BLaER1 treated with 17β-estradiol and CSF1 and Interleukin-3, amounts not matched to agents 10 nM and 100 nM (cell line): ENCODE measurements around the gene ZNF331.
A peak's percentile ranks its signal among the peaks of the same experiment; 100 is the strongest.

ENCODE experiments used
- H3K27ac ChIP-seq, 11 experiments: shearing (Covaris generic); formaldehyde crosslinking; 2 replicates each; pipeline ENCODE4 v1.8.1; 2022
- H3K27me3 ChIP-seq, 11 experiments: shearing (Covaris generic); formaldehyde crosslinking; 2 replicates each; pipeline ENCODE4 v1.8.1; 2022
- H3K36me3 ChIP-seq, 11 experiments: shearing (Covaris generic); formaldehyde crosslinking; 2 replicates each; pipeline ENCODE4 v1.8.1; 2022
- H3K4me1 ChIP-seq, 10 experiments: shearing (Covaris generic); formaldehyde crosslinking; 2 replicates each; pipeline ENCODE4 v1.8.1; 2022
- H3K4me2 ChIP-seq, 11 experiments: shearing (Covaris generic); formaldehyde crosslinking; 2 replicates each; pipeline ENCODE4 v1.8.1; 2022
- H3K4me3 ChIP-seq, 10 experiments: shearing (Covaris generic); formaldehyde crosslinking; 2 replicates each; pipeline ENCODE4 v1.8.1; 2022
- H3K9ac ChIP-seq, 11 experiments: shearing (Covaris generic); formaldehyde crosslinking; 2 replicates each; pipeline ENCODE4 v1.8.1; 2022
- H3K9me3 ChIP-seq, 11 experiments: shearing (Covaris generic); formaldehyde crosslinking; replicated peaks in 1 of 11; 2 replicates each; pipeline ENCODE4 v1.8.1; 2022
- H4K20me1 ChIP-seq, 11 experiments: shearing (Covaris generic); formaldehyde crosslinking; 2 replicates each; pipeline ENCODE4 v1.8.1; 2022
- Cebpa-rat ChIP-seq, 11 experiments: shearing (Covaris generic); IDR thresholded peaks; 2 replicates each; pipeline ENCODE4 v1.8.1; 2022

ZNF331 gene

GRCh38 chr19:53518716-53519115 lies 19.2 kb upstream of the ZNF331 start:
- H3K9me3 ChIP-seq = peaks cover 13 to 27% (median 16%) of the 10 kb centered on the region in 11 experiments; a peak in 18 of 22 replicates
- TF ChIP-seq Cebpa-rat (IDR thresholded peaks at IDR 0.05) = no peak
- no peak overlapping the region for H3K9ac ChIP-seq
- H3K4me1 ChIP-seq = peaks cover 14 to 43% (median 22%) of the 10 kb centered on the region in 10 experiments
- no peak overlapping the region for H3K4me3 ChIP-seq
- no peak overlapping the region for H3K27ac ChIP-seq
- peak overlapping the region in 2 of 11 experiments; percentile 23 to 48; a peak in 3 of 22 replicates for H3K4me2 ChIP-seq
- H3K36me3 ChIP-seq = peaks cover 3 to 10% (median 5%) of the 10 kb centered on the region in 11 experiments; a peak in 10 of 22 replicates
- H4K20me1 ChIP-seq = no peaks in the 10 kb centered on the region
- no peaks in the 10 kb centered on the region for H3K27me3 ChIP-seq

GRCh38 chr19:53519446-53519845 lies 18.5 kb upstream of the ZNF331 start:
- no peaks in the 10 kb centered on the region for H3K27me3 ChIP-seq
- H4K20me1 ChIP-seq = no peaks in the 10 kb centered on the region
- H3K9me3 ChIP-seq = peaks cover 14 to 33% (median 20%) of the 10 kb centered on the region in 11 experiments; a peak in 18 of 22 replicates
- no peak overlapping the region for H3K27ac ChIP-seq
- H3K36me3 ChIP-seq = peaks cover under 1 to 12% (median 6%) of the 10 kb centered on the region in 11 experiments; a peak in 10 of 22 replicates
- no peak overlapping the region for H3K9ac ChIP-seq
- no peak overlapping the region for H3K4me3 ChIP-seq
- TF ChIP-seq Cebpa-rat (IDR thresholded peaks at IDR 0.05) = no peak
- peaks cover 14 to 43% (median 22%) of the 10 kb centered on the region in 10 experiments for H3K4me1 ChIP-seq
- 0 out of 22 replicates have a peak overlapping the region, but pooled peaks of 1 of the 11 experiments have one; percentile 23 for H3K4me2 ChIP-seq

- H3K4me3 ChIP-seq = peak overlapping the region; percentile 61 to 86 (median 82)
- H3K36me3 ChIP-seq = peaks cover 0 to 14% (median 6%) of the 10 kb centered on the region in 11 experiments; a peak in 10 of 22 replicates
- no peaks in the 10 kb centered on the region for H4K20me1 ChIP-seq
- peak overlapping the region; percentile 28 to 100 (median 65) for H3K4me2 ChIP-seq
- peaks cover 17 to 40% (median 23%) of the 10 kb centered on the region in 11 experiments; a peak in 19 of 22 replicates for H3K9me3 ChIP-seq
- H3K9ac ChIP-seq = peak overlapping the region in 10 of 11 experiments; percentile 33 to 83 (median 76); a peak in 16 of 22 replicates
- H3K27me3 ChIP-seq = no peaks in the 10 kb centered on the region
- H3K27ac ChIP-seq = peak overlapping the region; percentile 23 to 82 (median 71); a peak in 20 of 22 replicates
- H3K4me1 ChIP-seq = peaks cover 14 to 43% (median 22%) of the 10 kb centered on the region in 10 experiments
- no peak for TF ChIP-seq Cebpa-rat (IDR thresholded peaks at IDR 0.05)
These were observed 17.8 kb upstream of the ZNF331 start for GRCh38 chr19:53520163-53520546.

GRCh38 chr19:53520547-53521372 lies 17.2 kb upstream of the ZNF331 start:
- Histone ChIP-seq H3K9me3 (peaks cover 23 to 46% (median 29%) of the 10 kb centered on the region in 11 experiments), H3K4me3 (peak overlapping the region; percentile 61 to 86 (median 82)), H4K20me1 (no peaks in the 10 kb centered on the region), H3K27ac (peak overlapping the region; percentile 43 to 82 (median 71); a peak in 21 of 22 replicates), H3K9ac (peak overlapping the region; percentile 74 to 84 (median 80)), H3K4me1 (peaks cover 14 to 43% (median 22%) of the 10 kb centered on the region in 10 experiments), H3K4me2 (peak overlapping the region; percentile 91 to 100 (median 99)), H3K36me3 (peaks cover 4 to 17% (median 12%) of the 10 kb centered on the region in 11 experiments; a peak in 16 of 22 replicates), H3K27me3 (no peaks in the 10 kb centered on the region)
- TF ChIP-seq Cebpa-rat (IDR thresholded peaks at IDR 0.05) = no peak

DNA sequence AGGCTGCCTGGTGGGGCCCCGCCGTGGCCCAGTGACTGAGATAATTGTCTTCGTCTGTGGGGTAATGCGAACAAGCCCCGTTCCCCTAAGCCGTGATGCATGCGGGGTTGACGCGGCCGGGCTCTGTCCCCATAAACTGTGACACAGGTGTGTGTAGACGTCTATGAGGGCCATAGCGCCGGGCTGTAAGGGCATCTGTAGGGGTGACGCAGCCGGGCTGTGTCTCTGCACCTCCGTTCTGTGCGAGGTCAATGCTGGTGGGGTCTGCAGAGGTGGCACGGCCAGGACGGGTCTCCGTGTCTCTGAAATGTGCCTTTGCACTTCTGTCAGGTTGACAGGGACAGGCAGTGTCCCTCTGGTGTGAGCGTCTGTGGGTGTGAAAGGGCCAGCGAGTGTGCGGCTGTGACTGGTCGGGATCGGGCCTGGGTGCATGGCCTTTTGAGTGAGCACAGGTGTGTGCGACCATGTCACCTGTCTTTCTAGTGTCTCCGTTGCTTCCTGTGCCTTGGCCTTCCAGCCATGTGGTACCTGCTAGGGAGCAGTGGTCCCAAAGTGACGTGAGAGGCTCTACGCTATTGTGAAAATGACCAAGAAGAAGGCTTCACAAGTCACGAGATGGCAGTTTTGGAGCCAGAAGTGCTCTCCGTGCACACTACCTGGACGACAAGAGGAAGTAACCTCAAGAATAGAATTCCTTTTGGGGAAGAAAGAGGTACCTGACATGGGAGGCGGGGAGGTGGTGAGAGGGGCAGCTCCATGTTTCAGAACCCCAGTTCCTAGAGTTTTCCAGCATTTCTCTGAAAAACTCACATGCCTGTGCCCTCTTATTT lies 16.4 kb upstream of the ZNF331 start:
- Histone ChIP-seq H3K27ac (peak overlapping the region; percentile 43 to 82 (median 71); a peak in 20 of 22 replicates), H3K36me3 (peaks cover 10 to 25% (median 18%) of the 10 kb centered on the region in 11 experiments; a peak in 19 of 22 replicates), H4K20me1 (no peaks in the 10 kb centered on the region), H3K4me1 (peaks cover 14 to 43% (median 22%) of the 10 kb centered on the region in 10 experiments), H3K4me3 (peak overlapping the region; percentile 61 to 86 (median 82)), H3K4me2 (peak overlapping the region; percentile 91 to 100 (median 99)), H3K9me3 (peaks cover 31 to 55% (median 37%) of the 10 kb centered on the region in 11 experiments), H3K9ac (peak overlapping the region; percentile 74 to 84 (median 80)), H3K27me3 (no peaks in the 10 kb centered on the region)
- no peak for TF ChIP-seq Cebpa-rat (IDR thresholded peaks at IDR 0.05)

DNA sequence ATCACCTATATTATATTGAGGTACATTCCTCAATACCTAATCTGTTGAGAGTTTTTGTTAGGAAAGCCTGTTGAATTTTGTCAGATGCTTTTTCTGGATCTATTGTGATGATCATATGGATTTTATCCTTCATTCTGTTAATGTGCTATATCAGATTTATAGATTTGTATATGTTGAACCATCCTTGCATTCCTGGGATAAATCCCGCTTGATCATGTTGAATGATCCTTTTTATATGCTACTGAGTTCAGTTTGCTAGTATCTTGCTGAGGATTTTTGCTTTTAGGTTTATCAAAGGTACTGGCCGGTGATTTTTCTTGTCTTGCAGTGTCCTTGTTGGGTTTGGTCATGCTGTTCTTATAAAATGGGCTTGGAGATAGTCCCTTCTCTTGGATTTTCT lies 12.0 kb upstream of the ZNF331 start:
- Histone ChIP-seq H4K20me1 (no peaks in the 10 kb centered on the region), H3K4me1 (peaks cover 13 to 16% (median 15%) of the 10 kb centered on the region in 10 experiments), H3K9me3 (peaks cover 17 to 31% (median 23%) of the 10 kb centered on the region in 11 experiments), H3K27me3 (no peaks in the 10 kb centered on the region), H3K27ac (no peak overlapping the region), H3K36me3 (peaks cover 18 to 54% (median 31%) of the 10 kb centered on the region in 11 experiments; a peak in 21 of 22 replicates), H3K9ac (no peak overlapping the region), H3K4me3 (no peak overlapping the region), H3K4me2 (no peak overlapping the region)
- TF ChIP-seq Cebpa-rat (IDR thresholded peaks at IDR 0.05) = no peak

DNA sequence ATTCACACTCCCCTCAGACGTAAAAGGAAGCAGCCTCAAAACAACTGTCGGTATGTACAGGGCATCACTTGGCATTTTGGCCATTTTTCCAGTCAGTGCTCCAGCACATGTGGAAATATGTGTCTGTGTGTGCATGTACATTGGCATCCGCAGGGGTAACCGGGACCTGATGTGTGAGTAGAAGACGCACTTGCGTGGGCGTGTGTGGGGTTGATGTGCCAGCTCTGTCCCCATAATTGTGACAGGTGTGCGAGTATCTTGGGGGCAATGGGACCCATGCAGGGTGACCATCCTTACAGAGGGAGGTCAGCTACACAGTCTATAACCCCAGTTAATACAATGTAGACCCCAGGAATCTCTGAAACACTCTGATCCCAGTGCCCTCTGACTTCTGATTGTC lies 7.3 kb upstream of the ZNF331 start:
- no peak overlapping the region for H3K4me2 ChIP-seq
- no peak for TF ChIP-seq Cebpa-rat (IDR thresholded peaks at IDR 0.05)
- H3K27ac ChIP-seq = no peak overlapping the region
- H3K9me3 ChIP-seq = peaks cover 8 to 15% (median 11%) of the 10 kb centered on the region in 11 experiments
- H3K9ac ChIP-seq = no peak overlapping the region
- H4K20me1 ChIP-seq = no peaks in the 10 kb centered on the region
- no peaks in the 10 kb centered on the region for H3K4me1 ChIP-seq
- no peaks in the 10 kb centered on the region for H3K27me3 ChIP-seq
- H3K36me3 ChIP-seq = peaks cover 18 to 41% (median 25%) of the 10 kb centered on the region in 11 experiments; a peak in 21 of 22 replicates
- H3K4me3 ChIP-seq = no peak overlapping the region

GRCh38 chr19:53531457-53531856 lies 6.5 kb upstream of the ZNF331 start:
- Histone ChIP-seq H3K36me3 (peaks cover 12 to 32% (median 16%) of the 10 kb centered on the region in 11 experiments; a peak in 18 of 22 replicates), H3K27ac (no peak overlapping the region), H3K27me3 (no peaks in the 10 kb centered on the region), H3K4me3 (no peak overlapping the region), H4K20me1 (no peaks in the 10 kb centered on the region), H3K4me1 (peaks cover 0 to 4% (median 0%) of the 10 kb centered on the region in 10 experiments; a peak in 2 of 20 replicates), H3K9me3 (peaks cover 0 to 6% (median 2%) of the 10 kb centered on the region in 11 experiments; a peak in 13 of 22 replicates), H3K4me2 (no peak overlapping the region), H3K9ac (no peak overlapping the region)
- TF ChIP-seq Cebpa-rat (IDR thresholded peaks at IDR 0.05) = no peak
